ENCODE results near the gene CRISPLD2.

Gene CRISPLD2, protein sequence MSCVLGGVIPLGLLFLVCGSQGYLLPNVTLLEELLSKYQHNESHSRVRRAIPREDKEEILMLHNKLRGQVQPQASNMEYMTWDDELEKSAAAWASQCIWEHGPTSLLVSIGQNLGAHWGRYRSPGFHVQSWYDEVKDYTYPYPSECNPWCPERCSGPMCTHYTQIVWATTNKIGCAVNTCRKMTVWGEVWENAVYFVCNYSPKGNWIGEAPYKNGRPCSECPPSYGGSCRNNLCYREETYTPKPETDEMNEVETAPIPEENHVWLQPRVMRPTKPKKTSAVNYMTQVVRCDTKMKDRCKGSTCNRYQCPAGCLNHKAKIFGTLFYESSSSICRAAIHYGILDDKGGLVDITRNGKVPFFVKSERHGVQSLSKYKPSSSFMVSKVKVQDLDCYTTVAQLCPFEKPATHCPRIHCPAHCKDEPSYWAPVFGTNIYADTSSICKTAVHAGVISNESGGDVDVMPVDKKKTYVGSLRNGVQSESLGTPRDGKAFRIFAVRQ

DNA sequence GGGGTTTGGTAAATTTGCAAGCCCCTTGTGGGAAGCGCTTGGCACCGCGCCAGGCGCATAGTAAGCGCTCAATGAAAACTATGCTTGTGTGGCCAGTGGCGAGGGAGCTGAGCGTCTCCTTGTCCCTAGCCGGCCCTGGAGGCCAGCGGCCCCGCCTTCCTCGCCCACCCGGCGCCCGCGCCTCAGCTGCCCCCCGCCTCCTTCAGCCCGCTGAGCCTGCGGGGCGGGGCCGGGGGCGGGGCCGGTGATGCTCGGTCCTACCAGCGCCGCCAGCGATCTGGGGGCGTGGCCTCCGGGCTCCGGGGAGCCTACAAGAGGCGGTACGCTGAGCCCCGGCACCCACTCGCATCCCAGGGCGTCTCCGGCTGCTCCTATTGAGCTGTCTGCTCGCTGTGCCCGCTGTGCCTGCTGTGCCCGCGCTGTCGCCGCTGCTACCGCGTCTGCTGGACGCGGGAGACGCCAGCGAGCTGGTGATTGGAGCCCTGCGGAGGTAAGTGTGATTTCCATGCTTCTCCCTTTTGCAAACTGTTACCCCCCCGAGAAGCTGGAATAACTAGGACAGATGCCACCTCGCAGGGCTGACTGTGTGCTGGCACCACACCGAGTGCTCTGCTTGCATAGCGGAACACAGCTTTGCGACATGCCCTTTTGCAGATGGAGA, at the start of gene CRISPLD2:
CRISPLD2 (plus strand) TSS at position 342 of the 661 bp plus-strand sequence. CDS start 18,511 bp downstream, outside the sequence.
- FAIRE-seq = no peak

DNA sequence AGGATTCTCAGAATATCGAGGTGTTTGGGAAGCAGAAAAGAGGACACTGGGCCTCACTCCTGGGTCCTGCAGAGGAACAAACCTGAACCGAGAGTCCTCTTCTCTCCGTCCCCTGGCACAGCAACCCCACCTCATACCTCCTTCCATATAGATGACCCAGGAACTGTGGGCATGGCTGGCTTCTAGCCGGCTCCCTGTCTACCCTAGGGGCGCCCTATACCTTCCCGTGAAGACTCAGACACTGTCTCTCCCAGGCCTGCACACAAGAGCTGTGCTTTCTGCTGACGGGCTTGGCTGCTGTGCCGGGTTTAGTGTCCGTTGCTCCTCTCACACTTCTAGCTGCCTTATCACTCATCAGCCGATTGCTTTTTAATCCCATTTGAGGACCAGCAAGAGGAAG, 46.5 kb upstream of the CRISPLD2 start:
- no peak for FAIRE-seq

DNA sequence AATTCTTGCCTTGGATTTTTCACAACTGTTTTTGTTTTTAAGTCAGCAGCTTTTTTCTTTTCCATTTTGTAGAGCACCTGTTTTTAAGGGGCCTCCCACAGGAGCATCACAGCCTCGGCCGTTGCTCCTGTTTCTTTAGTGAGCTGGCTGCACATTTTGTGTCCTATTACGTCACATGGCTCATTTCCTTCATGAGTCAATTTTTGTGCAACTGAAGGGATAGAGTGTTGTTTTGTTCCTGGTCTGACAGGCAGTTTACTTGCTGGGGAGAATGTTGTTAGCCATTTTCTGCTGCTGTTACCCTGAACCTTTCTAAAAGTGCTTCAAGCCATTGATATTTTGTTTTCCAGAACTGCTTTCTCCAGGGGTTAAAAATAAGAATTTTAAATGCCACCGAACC, 45.0 kb upstream of the CRISPLD2 start:
- no peak for FAIRE-seq

DNA sequence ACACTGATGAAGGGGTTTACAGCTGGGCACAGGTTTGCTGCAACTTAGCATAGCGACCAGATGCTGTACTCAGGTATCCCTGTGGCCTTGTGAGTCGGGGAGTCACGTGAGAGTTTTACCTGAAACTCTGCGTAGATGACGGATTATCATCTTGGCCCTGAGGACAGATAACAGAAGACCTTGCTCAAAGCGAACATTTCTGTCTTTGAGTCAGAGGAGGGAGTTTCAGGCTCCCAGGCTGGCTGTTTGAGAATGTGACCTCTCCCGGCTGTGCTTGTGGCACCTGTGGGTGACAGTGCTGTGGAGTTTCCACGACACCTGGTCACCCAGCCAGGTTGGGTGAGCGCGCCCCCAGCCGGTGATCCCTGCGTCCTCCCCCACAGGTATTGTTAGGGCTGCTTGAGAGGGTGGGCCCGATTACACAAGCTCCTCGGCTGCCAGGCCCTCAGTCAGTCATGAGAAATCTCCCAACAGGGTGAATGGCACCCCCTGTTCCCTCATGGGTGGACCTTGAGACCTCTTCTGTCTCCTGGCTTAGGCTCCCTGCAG, 44.4 kb upstream of the CRISPLD2 start:
- no peak for FAIRE-seq

DNA sequence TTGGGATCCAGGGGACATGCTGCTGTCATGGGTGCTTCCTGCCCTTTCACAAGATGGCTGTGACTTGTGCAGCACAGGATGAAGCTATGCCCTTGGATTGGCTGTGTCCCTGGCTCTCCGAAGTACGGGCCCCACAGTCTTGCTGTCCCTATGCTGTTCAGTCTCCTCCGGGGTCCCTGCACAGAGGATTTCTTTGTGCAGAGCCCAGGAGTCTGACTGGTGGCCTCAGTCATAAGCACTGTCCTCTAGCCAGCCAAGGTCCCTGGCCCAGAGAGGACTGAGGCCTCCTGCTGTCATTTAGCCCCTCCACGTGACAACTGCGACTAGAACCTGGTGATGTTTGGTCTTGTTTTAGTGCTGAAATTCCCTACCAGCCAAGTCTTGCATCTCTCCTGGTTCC, 42.4 kb upstream of the CRISPLD2 start:
- no peak for FAIRE-seq

DNA sequence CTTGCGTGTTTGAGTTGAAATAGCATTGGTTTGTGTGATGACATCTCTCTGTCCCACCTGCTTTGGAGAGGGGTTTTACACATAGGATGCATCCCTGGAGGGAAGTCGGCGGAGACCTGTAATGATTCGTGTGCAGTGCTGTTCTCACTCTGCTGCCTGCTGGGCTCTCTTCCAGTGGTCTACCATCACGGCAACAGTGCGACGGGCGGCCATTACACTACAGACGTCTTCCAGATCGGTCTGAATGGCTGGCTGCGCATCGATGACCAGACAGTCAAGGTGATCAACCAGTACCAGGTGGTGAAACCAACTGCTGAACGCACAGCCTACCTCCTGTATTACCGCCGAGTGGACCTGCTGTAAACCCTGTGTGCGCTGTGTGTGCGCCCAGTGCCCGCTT, 41.1 kb upstream of the CRISPLD2 start:
- FAIRE-seq = no peak

DNA sequence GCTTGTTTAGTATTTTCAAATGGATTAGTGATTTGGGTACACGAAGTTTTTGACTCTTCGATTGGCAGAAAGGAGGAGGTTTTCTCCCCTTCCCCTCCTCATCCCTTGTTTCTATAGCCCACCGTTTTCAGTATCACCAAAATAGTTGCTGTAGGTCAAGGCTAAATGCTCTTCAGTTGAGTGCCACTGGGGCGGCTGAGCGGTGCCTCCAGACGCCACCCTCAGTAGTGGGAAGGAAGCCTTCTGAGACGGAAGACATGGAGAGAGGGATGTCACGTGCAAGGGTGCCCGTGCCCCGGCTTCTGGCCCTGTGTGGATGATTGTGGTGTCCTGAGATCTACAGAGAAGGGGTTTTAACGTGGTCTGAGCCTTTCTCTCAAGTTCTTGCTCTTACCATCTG, 39.7 kb upstream of the CRISPLD2 start:
- no peak for FAIRE-seq

DNA sequence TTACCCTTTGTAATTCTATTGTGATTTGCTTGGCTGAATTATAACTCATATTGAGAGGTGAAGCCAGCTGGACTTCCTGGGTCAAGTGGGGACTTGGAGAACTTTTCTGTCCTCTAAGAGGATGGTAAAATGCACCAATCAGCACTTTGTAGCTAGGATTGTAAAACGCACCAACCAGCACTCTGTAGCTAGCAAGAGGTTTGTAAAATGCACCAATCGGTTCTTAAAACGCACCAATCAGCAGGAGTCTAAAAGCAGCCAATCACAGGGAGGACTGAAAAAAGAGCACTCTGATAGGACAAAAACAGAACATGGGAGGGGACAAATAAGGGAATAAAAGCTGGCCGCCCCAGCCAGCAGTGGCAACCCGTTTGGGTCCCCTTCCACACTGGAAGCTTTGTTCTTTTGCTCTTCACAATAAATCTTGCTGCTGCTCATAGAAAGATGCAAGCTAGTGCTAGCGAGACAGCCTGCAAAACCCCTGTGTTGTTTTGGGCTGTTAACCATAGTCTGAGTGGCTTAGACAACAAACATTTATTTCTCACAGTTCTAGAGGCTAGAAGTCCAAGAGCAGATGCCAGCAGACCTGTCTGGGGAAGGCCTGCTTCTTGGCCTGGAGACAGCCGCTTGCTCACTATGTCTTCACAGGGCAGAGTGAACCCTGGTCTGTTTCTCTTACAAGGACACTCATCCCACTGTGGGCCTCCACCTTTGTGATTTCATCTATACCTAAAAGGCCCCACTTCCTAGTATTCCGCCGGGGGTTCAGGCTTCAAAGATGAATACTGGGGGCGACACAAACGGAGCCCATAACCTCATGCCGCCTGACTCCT, 39.0 kb upstream of the CRISPLD2 start:
- FAIRE-seq = no peak

DNA sequence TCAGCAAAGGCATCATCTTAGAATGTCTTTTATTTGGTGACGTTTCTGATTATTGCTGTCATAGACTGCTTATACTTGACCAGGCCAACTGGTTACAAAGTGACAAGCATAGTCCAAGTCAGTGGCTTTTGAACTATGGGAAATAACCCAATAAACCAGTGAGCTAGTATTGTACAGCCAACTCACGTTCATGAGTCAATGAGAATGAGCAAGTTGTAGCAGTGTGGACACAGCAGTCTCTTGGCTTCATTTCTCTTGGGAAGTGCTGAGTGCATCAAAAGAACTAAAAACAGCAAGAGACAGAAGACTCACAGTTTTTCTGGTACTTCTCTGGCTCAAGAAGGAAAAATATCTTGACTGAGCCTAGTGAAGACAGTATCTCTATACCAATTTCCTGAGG, 36.9 kb upstream of the CRISPLD2 start:
- no peak for FAIRE-seq

DNA sequence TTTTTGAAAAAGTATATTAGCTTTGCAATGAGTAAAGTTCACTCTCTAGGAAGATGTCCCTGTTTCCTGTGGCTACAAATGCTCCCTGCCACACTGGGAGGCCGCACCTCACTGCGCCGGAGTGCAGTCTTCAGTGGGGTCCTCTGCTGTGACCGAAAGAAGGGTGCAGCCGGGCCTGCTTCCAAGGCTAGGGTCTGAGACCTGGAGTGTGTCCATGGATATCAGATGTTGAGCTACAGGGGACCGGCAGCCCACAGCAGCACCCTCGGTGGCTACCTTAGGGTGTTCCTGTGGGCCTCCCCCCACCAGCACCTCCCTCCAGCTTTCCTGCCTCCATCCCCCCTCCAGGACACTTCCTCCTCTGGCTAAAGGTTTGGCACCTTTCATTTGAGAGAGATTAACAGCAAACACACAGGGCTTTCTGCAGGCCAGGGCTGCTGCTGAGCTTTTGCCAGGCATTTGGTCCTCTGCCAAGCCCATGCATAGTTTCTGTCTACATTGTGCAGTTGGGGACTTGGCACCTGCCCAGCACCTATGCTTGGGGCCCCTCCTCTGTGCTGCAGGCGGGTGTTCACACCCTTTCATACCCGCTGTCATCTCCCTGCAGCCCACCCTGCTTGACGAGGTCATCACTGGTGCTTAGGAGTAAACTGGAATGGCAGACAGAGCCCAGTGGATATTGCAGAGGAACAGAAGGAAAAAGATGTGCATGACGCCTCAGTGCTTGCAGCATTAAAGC, 33.8 kb upstream of the CRISPLD2 start:
- FAIRE-seq = no peak

DNA sequence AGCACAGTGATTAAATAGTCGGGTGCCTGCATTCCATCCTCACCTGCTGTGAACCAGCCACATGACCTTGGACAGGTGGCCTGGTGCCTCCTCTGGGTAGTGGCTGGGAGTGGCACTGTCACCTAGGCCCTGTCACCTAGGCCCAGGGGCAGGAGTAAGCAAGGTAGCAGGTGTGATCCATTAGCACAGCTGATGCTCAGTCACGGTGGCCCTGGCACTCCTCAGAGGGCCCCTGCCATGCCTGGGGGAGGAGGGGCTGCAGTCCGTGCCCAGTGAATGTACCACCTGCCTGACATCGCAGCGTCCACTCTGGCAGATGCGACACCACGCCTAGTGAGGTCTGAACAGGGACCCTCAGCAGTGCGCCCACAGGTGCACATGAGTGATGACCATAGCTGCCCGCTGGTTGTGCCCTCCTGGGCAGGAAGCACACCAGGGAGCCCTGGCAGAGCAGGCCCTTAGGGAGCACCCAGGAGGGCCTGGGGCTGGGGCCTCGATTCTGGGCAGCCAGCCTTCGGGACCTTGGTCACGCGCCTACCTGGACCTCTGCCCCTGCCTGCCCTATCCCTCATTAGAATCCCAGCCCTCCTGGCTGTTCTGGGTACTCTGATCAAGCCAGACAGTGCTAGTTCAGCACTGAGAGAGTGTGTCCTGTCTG, 33.1 kb upstream of the CRISPLD2 start:
- FAIRE-seq = no peak

DNA sequence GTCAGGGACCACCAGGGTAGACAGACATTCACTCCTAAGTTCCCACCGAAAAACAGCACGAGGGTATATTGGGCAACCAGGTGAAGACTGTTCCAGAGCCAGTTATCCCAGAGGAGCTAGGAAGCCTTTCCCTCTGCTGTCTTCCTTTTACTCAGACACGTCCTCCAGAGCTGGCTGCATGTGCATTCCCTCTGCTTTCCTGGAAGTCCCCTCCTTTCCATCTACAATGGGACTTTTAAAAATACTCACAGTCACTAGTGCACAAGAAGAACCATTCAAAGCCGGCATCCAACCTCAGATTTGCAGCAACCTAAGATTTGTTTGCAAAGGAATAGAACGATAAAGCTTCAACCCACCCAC, 32.5 kb upstream of the CRISPLD2 start:
- FAIRE-seq = no peak

DNA sequence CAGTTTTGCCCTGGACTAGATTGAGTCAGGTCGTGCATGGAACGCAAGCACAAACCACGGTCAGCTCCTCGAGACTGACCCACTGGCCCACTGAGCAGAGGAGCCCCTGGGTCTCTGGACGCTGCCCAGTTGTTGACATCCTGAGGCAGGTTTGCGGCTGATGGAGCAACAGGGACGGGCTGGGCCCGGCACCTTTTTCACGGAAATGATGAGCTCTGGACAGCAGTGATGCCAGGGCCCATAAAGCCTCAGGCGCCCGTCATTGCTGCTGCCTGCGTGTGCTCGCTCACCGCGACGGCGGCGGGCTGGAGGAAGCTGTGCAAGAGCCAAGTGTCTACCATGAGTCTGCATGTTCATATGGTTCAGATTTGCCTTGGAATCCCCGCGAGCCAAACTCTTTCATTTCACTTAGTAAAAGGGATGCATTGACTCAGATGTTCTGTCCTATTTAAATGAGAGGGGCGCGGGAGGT, 30.8 kb upstream of the CRISPLD2 start:
- FAIRE-seq = no peak

DNA sequence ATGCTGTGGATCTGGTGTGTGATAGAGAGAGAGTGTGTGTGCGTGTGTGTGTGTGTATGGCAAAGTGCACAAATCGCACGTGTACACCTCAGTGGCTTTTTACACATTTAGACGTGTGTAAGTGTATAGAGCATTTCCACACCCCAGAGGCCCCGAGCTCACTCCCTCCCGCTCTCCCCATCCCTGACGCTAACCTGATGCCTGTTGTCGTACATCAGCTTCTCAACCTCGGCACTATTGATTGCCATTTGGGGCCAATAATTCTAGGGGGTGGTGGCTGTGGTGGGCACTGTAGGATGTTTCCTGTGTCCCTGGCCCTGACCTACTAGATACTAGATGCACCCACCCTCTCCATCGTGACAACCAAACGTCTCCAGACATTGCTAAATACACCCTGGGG, 30.4 kb upstream of the CRISPLD2 start:
- no peak for FAIRE-seq

DNA sequence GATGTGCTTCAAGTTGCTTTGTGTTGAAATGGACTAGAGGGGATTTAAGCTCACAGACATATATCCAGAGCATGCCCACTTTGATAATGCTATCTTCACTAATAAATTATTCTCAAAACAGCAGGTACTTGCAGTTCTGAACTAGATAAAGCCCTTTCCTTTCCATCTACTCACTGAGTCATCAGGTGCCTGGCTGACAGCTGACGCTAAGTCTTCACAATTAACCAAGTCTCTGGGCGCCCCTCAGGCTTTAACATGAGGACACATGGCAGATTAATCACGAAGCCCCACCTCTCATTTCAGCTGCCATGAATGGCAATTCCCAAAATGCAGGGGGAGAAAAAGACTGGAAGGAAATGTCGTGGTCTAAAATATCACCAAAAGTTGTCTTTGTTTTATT, 29.5 kb upstream of the CRISPLD2 start:
- no peak for FAIRE-seq

DNA sequence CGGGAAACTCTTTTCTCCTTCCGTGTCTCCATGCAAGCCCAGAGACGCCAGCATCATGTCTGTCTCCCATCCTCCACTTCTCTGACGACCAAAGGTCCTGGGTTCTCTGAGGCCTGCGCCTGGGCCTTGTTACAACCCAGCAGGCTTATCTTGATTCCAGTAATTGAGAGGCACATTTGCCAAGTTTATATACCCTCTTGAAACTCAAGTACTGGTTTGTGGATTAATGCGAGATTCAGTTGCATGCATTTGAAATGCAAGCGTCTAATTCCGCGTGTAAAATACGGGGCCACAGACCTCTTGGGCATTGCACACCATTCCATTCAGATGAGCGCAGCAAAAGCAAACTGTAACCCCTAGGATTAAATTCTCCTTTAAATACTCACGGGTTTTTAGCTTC, 28.7 kb upstream of the CRISPLD2 start:
- FAIRE-seq = no peak

DNA sequence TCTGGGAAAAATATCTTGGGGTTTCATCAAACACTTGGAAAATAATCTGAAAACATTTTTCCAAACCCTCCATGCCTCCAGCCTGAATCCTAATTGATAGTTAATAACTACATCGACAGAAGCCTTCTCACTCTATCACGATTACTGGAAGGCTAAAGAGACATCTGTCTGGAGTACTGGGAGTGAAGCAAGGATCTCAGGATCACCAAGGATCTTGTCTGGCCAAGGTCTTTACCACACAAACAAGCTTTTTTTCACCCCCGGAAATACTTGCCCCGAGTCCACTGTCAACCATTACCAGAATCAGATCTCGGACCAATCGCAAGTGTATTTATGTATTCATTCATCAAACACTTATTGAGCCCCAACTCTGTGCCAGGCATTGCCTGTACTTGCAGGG, 28.3 kb upstream of the CRISPLD2 start:
- FAIRE-seq = no peak

DNA sequence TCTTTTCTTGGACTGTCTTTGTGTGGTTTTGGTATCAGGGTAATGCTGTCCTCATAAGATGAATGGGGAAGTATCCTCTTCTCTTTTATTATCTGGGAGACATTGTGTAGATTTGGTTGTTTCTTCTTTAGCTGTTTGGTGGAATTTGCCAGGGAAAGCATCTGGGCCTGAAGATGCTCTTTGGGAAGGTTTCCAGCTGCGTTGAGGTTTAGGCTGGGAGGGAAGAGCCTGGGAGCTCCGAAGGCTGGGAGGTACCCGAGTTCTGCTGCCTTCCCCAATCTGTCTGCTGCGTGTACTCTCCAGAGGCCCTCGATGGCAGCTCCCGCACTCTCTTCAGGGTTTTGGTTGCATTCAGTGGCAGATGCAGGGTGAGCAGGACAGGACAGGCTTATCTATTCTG, 25.6 kb upstream of the CRISPLD2 start:
- no peak for FAIRE-seq

DNA sequence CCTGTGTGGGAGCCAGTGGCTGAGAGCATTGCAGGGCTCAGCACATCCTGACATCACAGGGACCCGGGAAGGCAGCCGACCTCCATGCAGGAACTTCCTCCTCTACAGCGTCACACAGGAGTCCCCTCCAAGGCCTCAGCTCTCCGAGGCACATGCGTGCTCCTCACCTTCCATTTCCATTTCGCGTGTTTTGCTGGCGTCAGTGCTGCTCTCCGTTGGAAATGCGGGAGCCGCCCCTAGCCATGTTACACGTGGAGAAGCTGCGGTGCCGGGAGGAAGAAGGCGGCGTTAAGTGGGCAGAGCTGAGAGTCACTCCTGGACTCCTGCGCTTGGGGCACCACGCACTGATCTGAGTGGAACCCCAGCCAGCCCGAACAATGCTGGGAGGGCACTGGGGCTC, 25.2 kb upstream of the CRISPLD2 start:
- FAIRE-seq = no peak

DNA sequence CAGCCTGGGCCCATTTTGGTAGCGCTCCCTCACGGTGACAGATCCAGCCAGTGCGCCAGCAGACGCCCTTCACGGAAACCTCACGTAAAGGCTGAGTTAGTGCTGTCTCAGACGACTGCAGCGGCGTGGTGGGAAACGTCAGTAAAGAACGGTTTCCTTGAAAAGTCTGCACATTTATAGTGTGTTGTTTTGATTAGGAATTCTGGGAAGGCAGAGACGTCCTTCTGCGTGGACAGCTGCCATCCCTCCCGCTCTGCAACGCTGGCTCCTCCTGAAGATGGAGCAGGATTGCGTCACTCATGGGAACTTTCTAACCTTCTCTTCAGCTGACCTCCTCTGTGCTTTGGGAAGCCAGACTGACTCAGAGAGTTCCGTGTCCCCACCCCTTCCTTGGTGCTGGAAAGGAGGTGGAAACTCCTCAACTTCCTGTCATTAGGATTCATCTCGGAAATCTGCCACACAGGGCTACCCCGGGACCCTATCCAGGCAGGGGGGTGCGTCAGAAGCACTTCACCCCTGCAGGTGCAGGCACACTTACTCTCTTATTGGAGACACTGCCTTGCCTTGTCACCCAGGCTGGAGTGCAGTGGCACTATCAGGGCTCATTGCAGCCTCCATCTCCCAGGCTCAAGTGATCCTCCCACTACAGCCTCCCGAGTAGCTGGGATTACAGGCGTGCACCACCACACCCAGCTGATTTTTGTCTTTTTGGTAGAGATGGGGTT, 24.3 kb upstream of the CRISPLD2 start:
- FAIRE-seq = no peak
